GM19099 (cell line): ENCODE measurements around the gene GPR33.

ENCODE experiments used
- POLR2A ChIP-seq: IDR thresholded peaks from 3 replicates; pipeline ENCODE4 v1.6.1; 2011; ENCODE audit warnings: low read depth; ENCODE audit not compliant: insufficient read length; ENCODE audit errors: extremely low read depth

The GPR33 gene

GRCh38 chr14:31487886-31488285 lies at the start of gene GPR33:
Gene GPR33 (minus strand): TSS chr14:31488039. CDS start chr14:31483965, 4,074 bp downstream.
- TF ChIP-seq POLR2A = no peak

- TF ChIP-seq POLR2A = no peak
These were observed 48.5 kb upstream of the GPR33 start for GRCh38 chr14:31536201-31536960.

- TF ChIP-seq POLR2A = no peak
These were observed 42.3 kb upstream of the GPR33 start for GRCh38 chr14:31530136-31530535.

- no peak for TF ChIP-seq POLR2A
These were observed 41.2 kb upstream of the GPR33 start for GRCh38 chr14:31529053-31529452.

GRCh38 chr14:31527546-31527945 lies 39.7 kb upstream of the GPR33 start:
- no peak for TF ChIP-seq POLR2A

- no peak for TF ChIP-seq POLR2A
These were observed 39.2 kb upstream of the GPR33 start for GRCh38 chr14:31527087-31527486.

- TF ChIP-seq POLR2A = no peak
These were observed 23.0 kb upstream of the GPR33 start for GRCh38 chr14:31510855-31511254.

GRCh38 chr14:31510222-31510621 lies 22.4 kb upstream of the GPR33 start:
- no peak for TF ChIP-seq POLR2A

GRCh38 chr14:31508135-31508534 lies 20.3 kb upstream of the GPR33 start:
- no peak for TF ChIP-seq POLR2A

- no peak for TF ChIP-seq POLR2A
These were observed 17.6 kb upstream of the GPR33 start for GRCh38 chr14:31505411-31505810.

GRCh38 chr14:31501870-31502269 lies 14.0 kb upstream of the GPR33 start:
- no peak for TF ChIP-seq POLR2A

GRCh38 chr14:31492759-31493498 lies 5.1 kb upstream of the GPR33 start:
- TF ChIP-seq POLR2A = no peak

- TF ChIP-seq POLR2A = no peak
These were observed 1.9 kb upstream of the GPR33 start for GRCh38 chr14:31489691-31490090.

GRCh38 chr14:31486764-31487163 lies 1.1 kb downstream of the GPR33 start:
- TF ChIP-seq POLR2A = no peak

- no peak for TF ChIP-seq POLR2A
These were observed 3.1 kb downstream of the GPR33 start for GRCh38 chr14:31484754-31485153.

GRCh38 chr14:31480156-31480555 lies 7.7 kb downstream of the GPR33 start:
- TF ChIP-seq POLR2A = no peak

GRCh38 chr14:31479027-31479426 lies 8.8 kb downstream of the GPR33 start:
- TF ChIP-seq POLR2A = no peak

GRCh38 chr14:31477248-31477647 lies 10.6 kb downstream of the GPR33 start:
- no peak for TF ChIP-seq POLR2A
